ENCODE measurements around the gene CAMK2A. TPM values are rescaled to one million over a fixed set of nuclear protein-coding genes. Genes with fewer than 3 reads are reported as not detected.

The CAMK2A gene
- total and polyA plus RNA-seq, 9 donors: 0.12 to 1.3 (median 0.62) TPM

- Histone ChIP-seq H3K27ac (no peak overlapping the region), H3K27me3 (no peaks in the 10 kb centered on the region), H3K9me3 (no peaks in the 10 kb centered on the region), H3K4me1 (ENCODE audit: insufficient read depth) (peaks cover 3% of the 10 kb centered on the region), H3K36me3 (no peaks in the 10 kb centered on the region), H3K4me3 (no peak overlapping the region)
- DNase-seq: peak in 1 of 5 donors; percentile 11
- TF ChIP-seq EP300 (IDR thresholded peaks at IDR 0.05): no peak
- TF ChIP-seq POLR2A (IDR thresholded peaks at IDR 0.05): no peak
- no peak for TF ChIP-seq CTCF (IDR thresholded peaks at IDR 0.05)
- intact Hi-C loops (cut with DNase I): no loop called here
- 96 to 98% (median 97%) methylated on average over 31 of the region's 31 CpGs for WGBS, 3 donors
Measured at GRCh38 chr5:150297934-150298595, 8.5 kb upstream of the CAMK2A start.

GRCh38 chr5:150297236-150297890 is 7.8 kb upstream of the CAMK2A start:
- no peak for TF ChIP-seq CTCF (IDR thresholded peaks at IDR 0.05)
- TF ChIP-seq POLR2A (IDR thresholded peaks at IDR 0.05): no peak
- TF ChIP-seq EP300 (IDR thresholded peaks at IDR 0.05): no peak
- DNase-seq: peak in 1 of 5 donors; percentile 28
- WGBS, 3 donors: 95 to 96% (median 96%) methylated on average over 28 to 36 of the region's 36 CpGs
- Histone ChIP-seq H3K9me3 (no peaks in the 10 kb centered on the region), H3K4me1 (ENCODE audit: insufficient read depth) (peaks cover 3% of the 10 kb centered on the region), H3K27ac (no peak overlapping the region), H3K4me3 (no peak overlapping the region), H3K36me3 (no peaks in the 10 kb centered on the region), H3K27me3 (no peaks in the 10 kb centered on the region)
- intact Hi-C loops (cut with DNase I): no loop called here

- H3K4me1 ChIP-seq (ENCODE audit: insufficient read depth): no peaks in the 10 kb centered on the region
- no peak overlapping the region for H3K27ac ChIP-seq
- DNase-seq: peak in 1 of 5 donors; percentile 34
- intact Hi-C loops (cut with DNase I): no loop called here
- 86 to 99% (median 87%) methylated on average over 6 to 7 of the region's 7 CpGs for WGBS, 3 donors
- H3K9me3 ChIP-seq: no peaks in the 10 kb centered on the region
- no peaks in the 10 kb centered on the region for H3K36me3 ChIP-seq
- no peak overlapping the region for H3K4me3 ChIP-seq
- H3K27me3 ChIP-seq: no peaks in the 10 kb centered on the region
- TF ChIP-seq CTCF (IDR thresholded peaks at IDR 0.05) (no peak), POLR2A (IDR thresholded peaks at IDR 0.05) (no peak)
Measured at GRCh38 chr5:150296496-150296895, 6.9 kb upstream of the CAMK2A start.

- no peak overlapping the region for H3K4me3 ChIP-seq
- TF ChIP-seq POLR2A (IDR thresholded peaks at IDR 0.05) (no peak), EP300 (IDR thresholded peaks at IDR 0.05) (no peak), CTCF (IDR thresholded peaks at IDR 0.05) (no peak)
- WGBS, 3 donors: 82 to 86% (median 84%) methylated on average over 16 to 17 of the region's 17 CpGs
- H3K36me3 ChIP-seq: no peaks in the 10 kb centered on the region
- peak in 1 of 5 donors; percentile 13 for DNase-seq
- no peaks in the 10 kb centered on the region for H3K4me1 ChIP-seq (ENCODE audit: insufficient read depth)
- intact Hi-C loops (cut with DNase I): no loop called here
- no peaks in the 10 kb centered on the region for H3K9me3 ChIP-seq
- H3K27ac ChIP-seq: no peak overlapping the region
- no peaks in the 10 kb centered on the region for H3K27me3 ChIP-seq
Measured at GRCh38 chr5:150295741-150296486, 6.3 kb upstream of the CAMK2A start.
